Left ventricle myocardium inferior (tissue), 1 donor: ENCODE results near the gene PCDH10. TPM values are rescaled to one million over a fixed set of nuclear protein-coding genes. Genes with fewer than 3 reads are reported as not detected.

Experiments
- DNase-seq: peaks from one replicate; pipeline ENCODE4 v3.0.0-alpha.2; 2020
- H3K27ac ChIP-seq: fragments of 200-600 bp; replicated peaks from 2 replicates; pipeline ENCODE4 v1.8.0; 2021
- H3K27me3 ChIP-seq: fragments of 200-600 bp; 2 replicates; pipeline ENCODE4 v1.8.0; 2021; ENCODE audit warnings: low read depth
- H3K36me3 ChIP-seq: fragments of 200-600 bp; 2 replicates; pipeline ENCODE4 v1.8.0; 2021
- H3K4me1 ChIP-seq: fragments of 200-600 bp; 2 replicates; pipeline ENCODE4 v1.8.0; 2021
- H3K4me3 ChIP-seq: fragments of 200-600 bp; 2 replicates; pipeline ENCODE4 v1.8.0; 2021; ENCODE audit warnings: mild to moderate bottlenecking, moderate library complexity
- H3K9me3 ChIP-seq: fragments of 200-600 bp; replicated peaks from 2 replicates; pipeline ENCODE4 v1.8.0; 2021
- intact Hi-C: fragments of 100-400 bp; cut with micrococcal nuclease; formaldehyde crosslinking; loops from one replicate; pipeline ENCODE4 v1.11.0; 2022
- total RNA-seq: library from RNA; stranded (reverse); fragmentation: NEBNext Ultra II Directional; extraction: Animal tissue kit (Norgen Biotek cat#: 25700); gene quantifications from one replicate; pipeline ENCODE4 v1.2.1, GENCODE V29; 2021
- TF ChIP-seq, protein P1 (sequence below): fragments of 200-600 bp; IDR thresholded peaks from 2 replicates; pipeline ENCODE4 v1.8.0; 2021; ENCODE audit warnings: antibody characterized with exemption, mild to moderate bottlenecking, borderline replicate concordance
- donor health status: DM: no; HTN: yes; CAD: no; lungs with severe emphysema.

The PCDH10 gene
- total RNA-seq, 1 donor from 2014 or later, result 0.14 TPM

DNA sequence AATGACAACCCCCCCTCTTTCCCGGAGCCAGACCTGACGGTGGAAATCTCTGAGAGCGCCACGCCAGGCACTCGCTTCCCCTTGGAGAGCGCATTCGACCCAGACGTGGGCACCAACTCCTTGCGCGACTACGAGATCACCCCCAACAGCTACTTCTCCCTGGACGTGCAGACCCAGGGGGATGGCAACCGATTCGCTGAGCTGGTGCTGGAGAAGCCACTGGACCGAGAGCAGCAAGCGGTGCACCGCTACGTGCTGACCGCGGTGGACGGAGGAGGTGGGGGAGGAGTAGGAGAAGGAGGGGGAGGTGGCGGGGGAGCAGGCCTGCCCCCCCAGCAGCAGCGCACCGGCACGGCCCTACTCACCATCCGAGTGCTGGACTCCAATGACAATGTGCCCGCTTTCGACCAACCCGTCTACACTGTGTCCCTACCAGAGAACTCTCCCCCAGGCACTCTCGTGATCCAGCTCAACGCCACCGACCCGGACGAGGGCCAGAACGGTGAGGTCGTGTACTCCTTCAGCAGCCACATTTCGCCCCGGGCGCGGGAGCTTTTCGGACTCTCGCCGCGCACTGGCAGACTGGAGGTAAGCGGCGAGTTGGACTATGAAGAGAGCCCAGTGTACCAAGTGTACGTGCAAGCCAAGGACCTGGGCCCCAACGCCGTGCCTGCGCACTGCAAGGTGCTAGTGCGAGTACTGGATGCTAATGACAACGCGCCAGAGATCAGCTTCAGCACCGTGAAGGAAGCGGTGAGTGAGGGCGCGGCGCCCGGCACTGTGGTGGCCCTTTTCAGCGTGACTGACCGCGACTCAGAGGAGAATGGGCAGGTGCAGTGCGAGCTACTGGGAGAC lies 1.6 kb downstream of the PCDH10 start:
- H3K4me3 ChIP-seq, result peak overlapping the region; percentile 62
- DNase-seq, result no peak

DNA sequence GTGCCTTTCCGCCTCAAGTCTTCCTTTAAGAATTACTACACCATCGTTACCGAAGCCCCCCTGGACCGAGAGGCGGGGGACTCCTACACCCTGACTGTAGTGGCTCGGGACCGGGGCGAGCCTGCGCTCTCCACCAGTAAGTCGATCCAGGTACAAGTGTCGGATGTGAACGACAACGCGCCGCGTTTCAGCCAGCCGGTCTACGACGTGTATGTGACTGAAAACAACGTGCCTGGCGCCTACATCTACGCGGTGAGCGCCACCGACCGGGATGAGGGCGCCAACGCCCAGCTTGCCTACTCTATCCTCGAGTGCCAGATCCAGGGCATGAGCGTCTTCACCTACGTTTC lies 2.2 kb downstream of the PCDH10 start:
- H3K4me1 ChIP-seq, result peaks cover 70% of the 10 kb centered on the region
- no peak for DNase-seq
- peak overlapping the region; percentile 62 for H3K4me3 ChIP-seq
- intact Hi-C loops, result no loop called here
- H3K27me3 ChIP-seq, result peaks cover 99% of the 10 kb centered on the region
- TF ChIP-seq, protein P1, sequence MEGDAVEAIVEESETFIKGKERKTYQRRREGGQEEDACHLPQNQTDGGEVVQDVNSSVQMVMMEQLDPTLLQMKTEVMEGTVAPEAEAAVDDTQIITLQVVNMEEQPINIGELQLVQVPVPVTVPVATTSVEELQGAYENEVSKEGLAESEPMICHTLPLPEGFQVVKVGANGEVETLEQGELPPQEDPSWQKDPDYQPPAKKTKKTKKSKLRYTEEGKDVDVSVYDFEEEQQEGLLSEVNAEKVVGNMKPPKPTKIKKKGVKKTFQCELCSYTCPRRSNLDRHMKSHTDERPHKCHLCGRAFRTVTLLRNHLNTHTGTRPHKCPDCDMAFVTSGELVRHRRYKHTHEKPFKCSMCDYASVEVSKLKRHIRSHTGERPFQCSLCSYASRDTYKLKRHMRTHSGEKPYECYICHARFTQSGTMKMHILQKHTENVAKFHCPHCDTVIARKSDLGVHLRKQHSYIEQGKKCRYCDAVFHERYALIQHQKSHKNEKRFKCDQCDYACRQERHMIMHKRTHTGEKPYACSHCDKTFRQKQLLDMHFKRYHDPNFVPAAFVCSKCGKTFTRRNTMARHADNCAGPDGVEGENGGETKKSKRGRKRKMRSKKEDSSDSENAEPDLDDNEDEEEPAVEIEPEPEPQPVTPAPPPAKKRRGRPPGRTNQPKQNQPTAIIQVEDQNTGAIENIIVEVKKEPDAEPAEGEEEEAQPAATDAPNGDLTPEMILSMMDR, result no peak
- no peaks in the 10 kb centered on the region for H3K36me3 ChIP-seq
- H3K27ac ChIP-seq, result no peak overlapping the region
- H3K9me3 ChIP-seq, result no peaks in the 10 kb centered on the region

More for the DNA sequence above, 1.6 kb downstream of the PCDH10 start:
- Histone ChIP-seq H3K27ac (no peak overlapping the region), H3K9me3 (no peaks in the 10 kb centered on the region), H3K4me1 (peaks cover 71% of the 10 kb centered on the region), H3K36me3 (no peaks in the 10 kb centered on the region), H3K27me3 (peaks cover 100% of the 10 kb centered on the region)
- TF ChIP-seq, protein P1, result no peak
- intact Hi-C loops, result no loop called here

DNA sequence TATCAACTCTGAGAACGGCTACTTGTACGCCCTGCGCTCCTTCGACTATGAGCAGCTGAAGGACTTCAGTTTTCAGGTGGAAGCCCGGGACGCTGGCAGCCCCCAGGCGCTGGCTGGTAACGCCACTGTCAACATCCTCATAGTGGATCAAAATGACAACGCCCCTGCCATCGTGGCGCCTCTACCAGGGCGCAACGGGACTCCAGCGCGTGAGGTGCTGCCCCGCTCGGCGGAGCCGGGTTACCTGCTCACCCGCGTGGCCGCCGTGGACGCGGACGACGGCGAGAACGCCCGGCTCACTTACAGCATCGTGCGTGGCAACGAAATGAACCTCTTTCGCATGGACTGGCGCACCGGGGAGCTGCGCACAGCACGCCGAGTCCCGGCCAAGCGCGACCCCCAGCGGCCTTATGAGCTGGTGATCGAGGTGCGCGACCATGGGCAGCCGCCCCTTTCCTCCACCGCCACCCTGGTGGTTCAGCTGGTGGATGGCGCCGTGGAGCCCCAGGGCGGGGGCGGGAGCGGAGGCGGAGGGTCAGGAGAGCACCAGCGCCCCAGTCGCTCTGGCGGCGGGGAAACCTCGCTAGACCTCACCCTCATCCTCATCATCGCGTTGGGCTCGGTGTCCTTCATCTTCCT lies 2.7 kb downstream of the PCDH10 start:
- H3K4me1 ChIP-seq, result peaks cover 65% of the 10 kb centered on the region
- intact Hi-C loops, result no loop called here
- no peak overlapping the region for H3K27ac ChIP-seq
- H3K36me3 ChIP-seq, result no peaks in the 10 kb centered on the region
- no peak for DNase-seq
- peak overlapping the region; percentile 62 for H3K4me3 ChIP-seq
- peaks cover 98% of the 10 kb centered on the region for H3K27me3 ChIP-seq
- TF ChIP-seq, protein P1, result no peak
- no peaks in the 10 kb centered on the region for H3K9me3 ChIP-seq

DNA sequence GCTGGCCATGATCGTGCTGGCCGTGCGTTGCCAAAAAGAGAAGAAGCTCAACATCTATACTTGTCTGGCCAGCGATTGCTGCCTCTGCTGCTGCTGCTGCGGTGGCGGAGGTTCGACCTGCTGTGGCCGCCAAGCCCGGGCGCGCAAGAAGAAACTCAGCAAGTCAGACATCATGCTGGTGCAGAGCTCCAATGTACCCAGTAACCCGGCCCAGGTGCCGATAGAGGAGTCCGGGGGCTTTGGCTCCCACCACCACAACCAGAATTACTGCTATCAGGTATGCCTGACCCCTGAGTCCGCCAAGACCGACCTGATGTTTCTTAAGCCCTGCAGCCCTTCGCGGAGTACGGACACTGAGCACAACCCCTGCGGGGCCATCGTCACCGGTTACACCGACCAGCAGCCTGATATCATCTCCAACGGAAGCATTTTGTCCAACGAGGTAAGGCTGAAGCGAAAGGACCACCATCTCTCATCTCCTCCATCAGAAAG lies 3.3 kb downstream of the PCDH10 start:
- intact Hi-C loops, result no loop called here

DNA sequence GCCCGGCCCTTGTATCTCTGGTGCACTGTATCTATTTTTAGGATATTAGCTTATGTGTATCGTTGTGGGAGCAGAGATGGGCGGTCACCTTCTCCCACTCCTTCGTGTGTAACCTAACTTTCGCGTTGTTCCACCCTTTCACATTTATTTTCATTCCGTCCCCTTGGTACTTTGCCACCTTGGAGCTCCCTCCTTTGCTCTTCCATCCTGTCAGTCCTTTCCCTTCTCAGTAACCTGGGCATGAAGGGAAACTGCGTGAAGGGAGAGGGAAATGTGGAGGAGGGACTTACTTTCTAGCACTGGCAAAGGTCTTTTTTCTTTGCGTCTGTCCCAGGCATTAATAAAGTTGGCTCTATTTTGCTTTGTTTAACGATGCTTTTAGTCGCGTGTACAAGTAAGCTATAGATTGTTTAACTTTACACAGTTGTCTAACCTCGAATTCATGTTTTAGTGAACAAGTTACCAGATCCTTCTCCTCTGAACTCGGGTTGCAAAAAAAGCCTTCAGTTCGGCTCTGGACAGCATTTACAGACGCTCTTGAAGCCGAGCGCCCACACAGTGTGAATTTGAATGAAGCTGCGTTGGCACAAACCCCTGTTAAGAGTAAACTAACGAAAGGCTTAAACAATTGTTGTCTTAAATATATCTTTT lies 3.9 kb downstream of the PCDH10 start:
- intact Hi-C loops, result no loop called here
- Histone ChIP-seq H3K27ac (no peak overlapping the region), H3K27me3 (peaks cover 86% of the 10 kb centered on the region), H3K9me3 (no peaks in the 10 kb centered on the region), H3K4me1 (peaks cover 54% of the 10 kb centered on the region), H3K36me3 (no peaks in the 10 kb centered on the region), H3K4me3 (peak overlapping the region; percentile 62)
- TF ChIP-seq, protein P1, result no peak
- no peak for DNase-seq

More for the DNA sequence above, 3.3 kb downstream of the PCDH10 start:
- TF ChIP-seq, protein P1, result no peak
- Histone ChIP-seq H3K9me3 (no peaks in the 10 kb centered on the region), H3K4me1 (peaks cover 60% of the 10 kb centered on the region), H3K27ac (no peak overlapping the region), H3K36me3 (no peaks in the 10 kb centered on the region), H3K27me3 (peaks cover 92% of the 10 kb centered on the region), H3K4me3 (peak overlapping the region; percentile 62)
- no peak for DNase-seq
